ENCODE data around the gene LAPTM5. TPM values are rescaled to one million over a fixed set of nuclear protein-coding genes. Genes with fewer than 3 reads are reported as not detected.

LAPTM5 gene
- total RNA-seq, 1 donor from 2014 or later: 3.1 TPM

GRCh38 chr1:30787856-30788495, 30.4 kb upstream of the LAPTM5 start:
- Histone ChIP-seq H3K4me3 (ENCODE audit: low read depth, low read length) (no peak overlapping the region), H3K27me3 (ENCODE audit: control insufficient read depth, insufficient read depth, low read length) (peaks cover 5% of the 10 kb centered on the region), H3K36me3 (ENCODE audit: control insufficient read depth, insufficient read depth, low read length) (no peaks in the 10 kb centered on the region)
- no peak for DNase-seq (ENCODE audit: low read depth)
- no peak for TF ChIP-seq CTCF (IDR thresholded peaks at IDR 0.05; ENCODE audit: insufficient read depth, low read length, poor library complexity, severe bottlenecking)

DNA sequence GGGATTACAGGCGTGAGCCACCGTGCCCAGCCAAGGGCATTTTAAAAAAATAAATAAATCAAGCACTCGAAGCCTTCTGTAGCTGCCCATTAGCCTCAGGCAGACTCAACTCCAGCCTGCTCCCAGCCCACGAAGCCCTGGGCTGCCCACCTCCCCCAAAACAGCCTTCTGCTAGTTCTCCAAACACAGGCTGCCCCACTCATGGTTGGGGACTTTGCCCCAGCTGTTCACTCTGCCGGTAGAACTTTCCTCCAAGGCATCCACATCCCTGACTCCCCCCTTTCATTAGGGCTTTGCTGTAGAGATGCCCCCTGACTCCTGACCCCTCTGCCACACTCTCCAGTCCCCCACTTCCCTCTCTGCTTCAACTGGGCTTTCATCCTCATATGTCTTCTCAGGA, 29.7 kb upstream of the LAPTM5 start:
- H3K36me3 ChIP-seq (ENCODE audit: control insufficient read depth, insufficient read depth, low read length): no peaks in the 10 kb centered on the region
- H3K27me3 ChIP-seq (ENCODE audit: control insufficient read depth, insufficient read depth, low read length): peaks cover 5% of the 10 kb centered on the region
- no peak overlapping the region for H3K4me3 ChIP-seq (ENCODE audit: low read depth, low read length)
- no peak for TF ChIP-seq CTCF (IDR thresholded peaks at IDR 0.05; ENCODE audit: insufficient read depth, low read length, poor library complexity, severe bottlenecking)
- no peak for DNase-seq (ENCODE audit: low read depth)

- H3K36me3 ChIP-seq (ENCODE audit: control insufficient read depth, insufficient read depth, low read length): no peaks in the 10 kb centered on the region
- no peak for TF ChIP-seq CTCF (IDR thresholded peaks at IDR 0.05; ENCODE audit: insufficient read depth, low read length, poor library complexity, severe bottlenecking)
Observed at GRCh38 chr1:30786264-30786991, 28.9 kb upstream of the LAPTM5 start.

DNA sequence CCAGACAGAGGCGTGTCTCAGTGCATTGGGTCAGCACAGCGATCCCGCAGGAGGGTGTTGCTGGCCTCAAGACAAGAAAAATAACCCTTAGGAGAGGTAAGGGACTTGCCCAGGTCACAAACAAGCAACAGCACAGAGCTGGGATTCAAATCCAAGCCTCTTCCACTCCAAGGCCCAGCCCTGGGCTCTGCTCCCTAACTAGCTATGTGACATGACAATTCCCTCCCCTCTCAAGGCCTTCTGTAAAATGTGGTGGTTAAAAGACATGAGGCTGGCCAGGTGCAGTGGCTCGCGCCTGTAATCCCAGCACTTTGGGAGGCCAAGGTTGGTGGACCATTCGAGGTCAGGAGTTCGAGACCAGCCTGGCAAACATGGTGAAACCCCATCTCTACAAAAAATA, 28.1 kb upstream of the LAPTM5 start:
- no peaks in the 10 kb centered on the region for H3K36me3 ChIP-seq (ENCODE audit: control insufficient read depth, insufficient read depth, low read length)
- no peak overlapping the region for H3K4me3 ChIP-seq (ENCODE audit: low read depth, low read length)
- DNase-seq (ENCODE audit: low read depth): no peak
- H3K27me3 ChIP-seq (ENCODE audit: control insufficient read depth, insufficient read depth, low read length): peaks cover 2% of the 10 kb centered on the region
- TF ChIP-seq CTCF (IDR thresholded peaks at IDR 0.05; ENCODE audit: insufficient read depth, low read length, poor library complexity, severe bottlenecking): no peak

More at GRCh38 chr1:30786264-30786991, 28.9 kb upstream of the LAPTM5 start:
- peaks cover 2% of the 10 kb centered on the region for H3K27me3 ChIP-seq (ENCODE audit: control insufficient read depth, insufficient read depth, low read length)
- no peak overlapping the region for H3K4me3 ChIP-seq (ENCODE audit: low read depth, low read length)
- no peak for DNase-seq (ENCODE audit: low read depth)

GRCh38 chr1:30785181-30785580, 27.6 kb upstream of the LAPTM5 start:
- Histone ChIP-seq H3K36me3 (ENCODE audit: control insufficient read depth, insufficient read depth, low read length) (no peaks in the 10 kb centered on the region), H3K4me3 (ENCODE audit: low read depth, low read length) (no peak overlapping the region), H3K27me3 (ENCODE audit: control insufficient read depth, insufficient read depth, low read length) (peaks cover 2% of the 10 kb centered on the region)
- no peak for TF ChIP-seq CTCF (IDR thresholded peaks at IDR 0.05; ENCODE audit: insufficient read depth, low read length, poor library complexity, severe bottlenecking)
- no peak for DNase-seq (ENCODE audit: low read depth)

All from kidney epithelial cell (primary cell).